ENCODE data around the gene SH3RF3. TPM values are rescaled to one million over a fixed set of nuclear protein-coding genes. Genes with fewer than 3 reads are reported as not detected.

SH3RF3 gene
- total and polyA plus RNA-seq, 2 of the 13 experiments (the other 11 are each of a cell fraction or from before 2014, with no cell fraction given) = 0.04 TPM; not detected in 1

- no peak overlapping the region for H2AFZ ChIP-seq (ENCODE audit: low read length)
- no peak overlapping the region for H3K27ac ChIP-seq (ENCODE audit: extremely low read length, insufficient read depth, low read length)
- no peaks in the 10 kb centered on the region for H3K4me1 ChIP-seq (ENCODE audit: insufficient read depth, low read length)
- TF ChIP-seq DZIP1 (CRISPR knock-in tag; IDR thresholded peaks at IDR 0.05) = no peak
- H3K4me3 ChIP-seq (replicated peaks in 1 of 3; ENCODE audit: insufficient read depth in 1 of 3, low read depth in 2 of 3, low read length in 3 of 3) = no peak overlapping the region
- no peaks in the 10 kb centered on the region for H3K27me3 ChIP-seq (ENCODE audit: control insufficient read depth in 1 of 2, insufficient read depth in 2 of 2, low read length in 2 of 2)
- FAIRE-seq (no peak), ATAC-seq (no peak), DNase-seq (ENCODE audit: low spot score) (no peak)
- in situ Hi-C loops (cut with HindIII; ENCODE audit: extremely low pct_ligation_motif_present, low pct_unique_long_range_greater_than_20kb) (no loop called here), intact Hi-C loops (cut with micrococcal nuclease; ENCODE audit: unreplicated experiment) (no loop called here)
- H3K4me2 ChIP-seq (ENCODE audit: low read depth, low read length) = no peak overlapping the region
- H4K20me1 ChIP-seq (ENCODE audit: insufficient read depth, low read length) = no peaks in the 10 kb centered on the region
- POLR2A ChIA-PET = no interaction called here
- no peaks in the 10 kb centered on the region for H3K36me3 ChIP-seq (replicated peaks in 1 of 2; ENCODE audit: control insufficient read depth in 1 of 2, insufficient read depth in 2 of 2, low read length in 2 of 2)
- H3K9ac ChIP-seq (ENCODE audit: insufficient read depth, low read depth, low read length) = no peak overlapping the region
- CTCF ChIA-PET (ENCODE audit: low intra/inter-chr PET ratio, low total read pairs) = no interaction called here
- BruUV-seq (replicated peaks) = no TSS peak
- no peaks in the 10 kb centered on the region for H3K79me2 ChIP-seq (ENCODE audit: insufficient read depth, low read length)
- H3K9me3 ChIP-seq (ENCODE audit: low read length) = peaks cover 28% of the 10 kb centered on the region
Measured at GRCh38 chr2:109444916-109445315, 315.9 kb downstream of the SH3RF3 start.

DNA sequence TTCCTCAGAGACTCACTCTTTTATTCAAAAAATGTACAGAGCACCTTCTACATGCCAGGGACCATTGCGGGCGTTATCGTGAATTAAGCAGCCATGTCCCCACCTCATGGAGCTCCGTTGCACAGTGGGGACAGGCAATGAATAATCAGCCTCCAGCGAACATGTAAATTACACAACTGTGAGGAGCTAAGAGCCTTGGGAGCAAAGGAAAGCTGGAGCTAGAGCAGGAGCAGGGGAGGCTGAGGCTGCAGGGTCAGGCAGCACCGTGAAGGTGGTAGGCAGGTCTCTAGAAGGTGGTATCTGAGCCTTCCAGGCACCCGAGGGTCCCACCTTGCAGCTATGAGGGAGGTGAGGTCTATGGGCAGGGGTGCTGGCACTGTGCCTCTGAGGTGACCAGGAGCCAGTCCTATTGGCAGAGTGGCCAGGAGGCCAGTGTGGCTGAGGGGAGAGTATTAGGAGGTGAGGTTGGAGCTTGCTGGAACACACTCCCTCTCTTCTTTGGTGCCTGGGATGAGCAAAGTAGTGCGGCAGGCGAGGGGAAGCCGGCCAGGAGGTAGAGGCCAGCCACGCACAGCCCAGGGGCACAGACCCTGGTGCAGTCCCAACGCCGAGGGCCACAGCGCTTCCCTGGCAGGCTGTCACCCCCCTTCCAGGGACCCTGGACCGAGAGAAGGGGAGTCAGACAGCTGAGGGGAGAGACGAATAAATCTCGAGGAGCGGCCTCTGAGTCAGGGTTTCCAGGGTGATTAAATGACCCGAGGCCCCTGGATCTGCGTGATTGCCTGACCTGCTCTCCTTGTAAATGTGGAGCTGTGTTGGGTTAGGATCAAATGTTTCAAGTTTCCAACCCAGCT, 317.5 kb downstream of the SH3RF3 start:
- no peaks in the 10 kb centered on the region for H3K27me3 ChIP-seq (ENCODE audit: control insufficient read depth in 1 of 2, insufficient read depth in 2 of 2, low read length in 2 of 2)
- intact Hi-C loops (cut with micrococcal nuclease; ENCODE audit: unreplicated experiment) = no loop called here
- CTCF ChIA-PET (ENCODE audit: low intra/inter-chr PET ratio, low total read pairs) = no interaction called here
- FAIRE-seq (no peak), DNase-seq (ENCODE audit: low spot score) (no peak), ATAC-seq (no peak; the same call in 2 of the 3 replicates)
- H3K9ac ChIP-seq (ENCODE audit: insufficient read depth, low read depth, low read length) = no peak overlapping the region
- H3K4me3 ChIP-seq (replicated peaks in 1 of 3; ENCODE audit: insufficient read depth in 1 of 3, low read depth in 2 of 3, low read length in 3 of 3) = no peak overlapping the region
- H3K27ac ChIP-seq (ENCODE audit: extremely low read length, insufficient read depth, low read length) = no peak overlapping the region
- H2AFZ ChIP-seq (ENCODE audit: low read length) = no peak overlapping the region
- BruUV-seq (replicated peaks) = no TSS peak
- WGBS (ENCODE audit: low lambda C conversion rate) = 54% methylated on average over 20 of the region's 20 CpGs
- in situ Hi-C loops (cut with HindIII; ENCODE audit: extremely low pct_ligation_motif_present, low pct_unique_long_range_greater_than_20kb) = no loop called here
- H3K9me3 ChIP-seq (ENCODE audit: low read length) = peaks cover 23% of the 10 kb centered on the region
- POLR2A ChIA-PET = no interaction called here
- no peaks in the 10 kb centered on the region for H3K4me1 ChIP-seq (ENCODE audit: insufficient read depth, low read length)
- H3K79me2 ChIP-seq (ENCODE audit: insufficient read depth, low read length) = no peaks in the 10 kb centered on the region
- H4K20me1 ChIP-seq (ENCODE audit: insufficient read depth, low read length) = no peaks in the 10 kb centered on the region
- H3K36me3 ChIP-seq (replicated peaks in 1 of 2; ENCODE audit: control insufficient read depth in 1 of 2, insufficient read depth in 2 of 2, low read length in 2 of 2) = no peaks in the 10 kb centered on the region
- TF ChIP-seq E2F2 (CRISPR knock-in tag; IDR thresholded peaks at IDR 0.05; ENCODE audit: borderline replicate concordance) = no peak
- TF ChIP-seq ZNF670 (CRISPR knock-in tag; IDR thresholded peaks at IDR 0.05; ENCODE audit: borderline replicate concordance) = no peak
- no peak overlapping the region for H3K4me2 ChIP-seq (ENCODE audit: low read depth, low read length)
